H9 (cell line): ENCODE data around the gene SPAG5. TPM values are rescaled to one million over a fixed set of nuclear protein-coding genes. Genes with fewer than 3 reads are reported as not detected.

Experiments used
- DNase-seq: peaks from one replicate; pipeline ENCODE4 v3.0.0-alpha.2; 2017
- H2AFZ ChIP-seq: one replicate; pipeline ENCODE4 v1.6.1; 2013; ENCODE audit warnings: mild to moderate bottlenecking, low read length, control low read depth, moderate library complexity
- H2AK5ac ChIP-seq: 2 replicates; pipeline ENCODE4 v1.6.1; 2013; ENCODE audit warnings: low read length, control low read depth, mixed read lengths; ENCODE audit not compliant: insufficient read length
- H2BK120ac ChIP-seq: one replicate; pipeline ENCODE4 v1.6.1; 2013; ENCODE audit warnings: low read depth, mild to moderate bottlenecking, low read length, control low read depth, inconsistent platforms; ENCODE audit not compliant: poor library complexity, severe bottlenecking
- H2BK12ac ChIP-seq: 2 replicates; pipeline ENCODE4 v1.6.1; 2013; ENCODE audit warnings: low read length, control low read depth, mixed read lengths, low read depth; ENCODE audit not compliant: insufficient read length
- H2BK15ac ChIP-seq: 2 replicates; pipeline ENCODE4 v1.6.1; 2013; ENCODE audit warnings: low read depth, low read length, control low read depth
- H2BK20ac ChIP-seq: one replicate; pipeline ENCODE4 v1.6.1; 2013; ENCODE audit warnings: low read depth, mild to moderate bottlenecking, low read length, control low read depth, inconsistent platforms; ENCODE audit not compliant: poor library complexity, severe bottlenecking
- H2BK5ac ChIP-seq: 2 replicates; pipeline ENCODE4 v1.6.1; 2013; ENCODE audit warnings: low read length, control low read depth, mixed read lengths; ENCODE audit not compliant: insufficient read length
- H3K14ac ChIP-seq: 2 replicates; pipeline ENCODE4 v1.6.1; 2013; ENCODE audit warnings: low read length, control low read depth; ENCODE audit not compliant: insufficient read depth
- H3K18ac ChIP-seq: 2 replicates; pipeline ENCODE4 v1.6.1; 2013; ENCODE audit warnings: low read depth, mild to moderate bottlenecking, mixed read lengths, low read length, control low read depth; ENCODE audit not compliant: insufficient read length
- H3K23ac ChIP-seq: 2 replicates; pipeline ENCODE4 v1.6.1; 2013; ENCODE audit warnings: low read length, control low read depth, mixed read lengths, low read depth; ENCODE audit not compliant: insufficient read length
- H3K23me2 ChIP-seq: 2 replicates; pipeline ENCODE4 v1.6.1; 2013; ENCODE audit warnings: low read depth, mild to moderate bottlenecking, mixed read lengths, low read length, control low read depth; ENCODE audit not compliant: insufficient read length, poor library complexity, severe bottlenecking
- H3K27ac ChIP-seq: 2 replicates; pipeline ENCODE4 v1.5.1; 2013; ENCODE audit warnings: low read length, control low read depth, mixed read lengths, low read depth; ENCODE audit not compliant: insufficient read length
- H3K27me3 ChIP-seq: 2 replicates; pipeline ENCODE4 v1.6.1; 2013; ENCODE audit warnings: low read length, control low read depth, inconsistent platforms; ENCODE audit not compliant: insufficient read depth
- H3K4ac ChIP-seq: 2 replicates; pipeline ENCODE4 v1.6.1; 2013; ENCODE audit warnings: low read depth, mild to moderate bottlenecking, control low read depth, inconsistent platforms, low read length, moderate library complexity
- H3K4me1 ChIP-seq: 2 replicates; pipeline ENCODE4 v1.6.1; 2013; ENCODE audit warnings: low read length, control low read depth, inconsistent platforms; ENCODE audit not compliant: insufficient read depth
- H3K4me2 ChIP-seq: 2 replicates; pipeline ENCODE4 v1.6.1; 2013; ENCODE audit warnings: low read length, control low read depth, mixed read lengths; ENCODE audit not compliant: insufficient read length, insufficient read depth
- H3K56ac ChIP-seq: 2 replicates; pipeline ENCODE4 v1.6.1; 2013; ENCODE audit warnings: low read depth, mild to moderate bottlenecking, mixed read lengths, low read length, control low read depth; ENCODE audit not compliant: insufficient read length
- H3K79me1 ChIP-seq: 2 replicates; pipeline ENCODE4 v1.6.1; 2013; ENCODE audit warnings: low read depth, mild to moderate bottlenecking, moderate library complexity, low read length, control low read depth, inconsistent platforms; ENCODE audit not compliant: insufficient read depth, poor library complexity, severe bottlenecking
- H3K79me2 ChIP-seq: 2 replicates; pipeline ENCODE4 v1.6.1; 2013; ENCODE audit warnings: low read length, control low read depth, inconsistent platforms; ENCODE audit not compliant: insufficient read depth
- H3K9ac ChIP-seq: 2 replicates; pipeline ENCODE4 v1.6.1; 2013; ENCODE audit warnings: low read length, control low read depth, mixed read lengths; ENCODE audit not compliant: insufficient read length; ENCODE audit errors: extremely low read depth
- H3K9me3 ChIP-seq: one replicate; pipeline ENCODE4 v1.6.1; 2013; ENCODE audit warnings: low read depth, low read length, inconsistent platforms; ENCODE audit not compliant: control insufficient read depth
- H3T11ph ChIP-seq: one replicate; pipeline ENCODE4 v1.6.1; 2013; ENCODE audit warnings: mild to moderate bottlenecking, low read length, control low read depth, inconsistent platforms
- H4K20me1 ChIP-seq: one replicate; pipeline ENCODE4 v1.6.1; 2013; ENCODE audit not compliant: control insufficient read depth, insufficient read length, insufficient read depth
- H4K5ac ChIP-seq: 2 replicates; pipeline ENCODE4 v1.6.1; 2013; ENCODE audit warnings: low read depth, mild to moderate bottlenecking, mixed read lengths, low read length, control low read depth; ENCODE audit not compliant: insufficient read length
- H4K8ac ChIP-seq: replicated peaks from 2 replicates; pipeline ENCODE4 v1.6.1; 2013; ENCODE audit warnings: low read length, control low read depth, mixed read lengths, low read depth; ENCODE audit not compliant: insufficient read length
- H4K91ac ChIP-seq: 2 replicates; pipeline ENCODE4 v1.6.1; 2013; ENCODE audit warnings: low read depth, mild to moderate bottlenecking, moderate library complexity, mixed read lengths, low read length, control low read depth; ENCODE audit not compliant: insufficient read length
- H3K27ac Mint-ChIP-seq, 3 experiments: 2 replicates in 2 of 3; 3 replicates in 1 of 3; pipeline ENCODE4 v1.8.0; 2020 to 2021; ENCODE audit warnings: mixed read lengths in 3 of 3, mild to moderate bottlenecking in 1 of 3, moderate library complexity in 1 of 3
- H3K27me3 Mint-ChIP-seq: 2 replicates; pipeline ENCODE4 v1.8.0; 2021; ENCODE audit warnings: low read depth, mild to moderate bottlenecking, moderate library complexity, mixed read lengths
- H3K36me3 Mint-ChIP-seq, 3 experiments: 2 replicates in 2 of 3; 3 replicates in 1 of 3; pipeline ENCODE4 v1.8.0; 2020 to 2021; ENCODE audit warnings: low read depth in 3 of 3, mixed read lengths in 3 of 3; ENCODE audit not compliant: insufficient read depth in 1 of 3
- H3K4me1 Mint-ChIP-seq, 2 experiments: 2 replicates each; pipeline ENCODE4 v1.8.0; 2020; ENCODE audit warnings: mixed read lengths in 2 of 2
- H3K4me3 Mint-ChIP-seq, 2 experiments: 2 replicates in 1 of 2; 3 replicates in 1 of 2; pipeline ENCODE4 v1.8.0; 2020 to 2021; ENCODE audit warnings: mild to moderate bottlenecking in 2 of 2, mixed read lengths in 2 of 2, moderate library complexity in 1 of 2
- H3K9me3 Mint-ChIP-seq, 2 experiments: 2 replicates in 1 of 2; 3 replicates in 1 of 2; pipeline ENCODE4 v1.8.0; 2020; ENCODE audit warnings: mild to moderate bottlenecking in 2 of 2, mixed read lengths in 2 of 2, moderate library complexity in 1 of 2
- WGBS: extraction: QIAGEN DNeasy Blood & Tissue Kit; methylation state at CpG from one replicate; pipeline ENCODE4 v1.1.7; 2013; ENCODE audit warnings: missing lambda C conversion rate, low lambda C conversion rate, mixed read lengths; ENCODE audit not compliant: insufficient read length; ENCODE audit errors: extremely low coverage; 5-methylcytosine and 5-hydroxymethylcytosine counted together
- total RNA-seq: library from RNA; stranded (reverse); gene quantifications from 2 replicates; pipeline ENCODE4 v1.2.1, GENCODE V29; 2021
- TF ChIP-seq, protein P1 (sequence below): fragments of 200-600 bp; sonication (generic); conservative IDR thresholded peaks from 3 replicates; pipeline ENCODE4 v1.8.0; 2021; ENCODE audit warnings: antibody characterized with exemption, mild to moderate bottlenecking

SPAG5 gene
- total RNA-seq, 1 experiment from 2014 or later: 122 TPM

DNA sequence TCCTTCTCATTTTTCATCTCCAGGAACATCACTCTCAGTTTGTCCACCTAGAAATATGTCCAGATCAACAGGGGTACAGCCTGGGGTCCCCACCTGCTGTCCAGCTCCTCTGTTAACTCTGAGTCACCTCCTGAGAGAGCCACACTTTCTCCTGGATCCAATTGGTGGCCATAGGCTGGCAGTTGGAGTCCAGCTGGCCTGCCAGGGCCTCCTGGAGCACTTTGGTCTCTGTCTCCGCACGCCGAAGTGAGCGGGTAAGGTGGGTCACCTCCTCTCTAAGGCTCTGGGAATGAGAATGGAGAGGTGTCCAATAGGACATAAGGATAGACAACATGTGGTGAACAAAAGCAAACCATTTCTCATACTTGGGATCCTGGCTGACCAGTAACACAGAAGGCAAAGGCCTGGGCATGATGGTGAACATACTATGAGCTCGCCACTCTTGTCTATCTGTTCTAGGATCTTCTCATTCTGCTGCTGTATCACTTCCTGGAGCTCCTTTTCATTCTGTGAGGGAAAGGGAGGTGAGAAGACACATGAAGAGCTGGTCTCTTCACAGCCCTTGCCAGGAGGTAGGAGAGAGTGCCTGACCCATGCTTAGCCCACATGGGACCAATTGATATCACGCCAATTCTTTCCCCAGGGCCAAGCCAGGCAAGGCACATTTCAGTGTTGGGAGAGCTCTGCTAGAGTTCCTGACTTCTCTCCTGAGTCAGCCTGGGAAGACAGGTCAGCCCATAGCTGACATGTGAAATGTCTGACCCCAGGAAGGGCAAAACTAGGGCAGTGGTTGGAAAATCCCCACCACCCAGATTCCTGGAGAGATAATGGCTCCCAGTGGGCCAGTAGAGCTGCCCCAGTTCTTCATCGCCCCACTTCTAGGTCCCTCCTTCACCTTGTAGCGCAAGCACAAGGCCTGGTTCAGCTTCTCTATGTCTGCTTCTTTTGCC lies 20.3 kb downstream of the SPAG5 start:
- H3K4me2 ChIP-seq: no peak overlapping the region
- H2BK12ac ChIP-seq: no peak overlapping the region
- no peaks in the 10 kb centered on the region for H3K23me2 ChIP-seq
- TF ChIP-seq, protein P1, sequence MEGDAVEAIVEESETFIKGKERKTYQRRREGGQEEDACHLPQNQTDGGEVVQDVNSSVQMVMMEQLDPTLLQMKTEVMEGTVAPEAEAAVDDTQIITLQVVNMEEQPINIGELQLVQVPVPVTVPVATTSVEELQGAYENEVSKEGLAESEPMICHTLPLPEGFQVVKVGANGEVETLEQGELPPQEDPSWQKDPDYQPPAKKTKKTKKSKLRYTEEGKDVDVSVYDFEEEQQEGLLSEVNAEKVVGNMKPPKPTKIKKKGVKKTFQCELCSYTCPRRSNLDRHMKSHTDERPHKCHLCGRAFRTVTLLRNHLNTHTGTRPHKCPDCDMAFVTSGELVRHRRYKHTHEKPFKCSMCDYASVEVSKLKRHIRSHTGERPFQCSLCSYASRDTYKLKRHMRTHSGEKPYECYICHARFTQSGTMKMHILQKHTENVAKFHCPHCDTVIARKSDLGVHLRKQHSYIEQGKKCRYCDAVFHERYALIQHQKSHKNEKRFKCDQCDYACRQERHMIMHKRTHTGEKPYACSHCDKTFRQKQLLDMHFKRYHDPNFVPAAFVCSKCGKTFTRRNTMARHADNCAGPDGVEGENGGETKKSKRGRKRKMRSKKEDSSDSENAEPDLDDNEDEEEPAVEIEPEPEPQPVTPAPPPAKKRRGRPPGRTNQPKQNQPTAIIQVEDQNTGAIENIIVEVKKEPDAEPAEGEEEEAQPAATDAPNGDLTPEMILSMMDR: no peak
- no peak overlapping the region for H2AK5ac ChIP-seq
- no peaks in the 10 kb centered on the region for H3K9me3 ChIP-seq
- no peak overlapping the region for H3K56ac ChIP-seq
- Mint-ChIP-seq H3K4me1 (peaks cover 12 to 15% of the 10 kb centered on the region in 2 experiments), H3K4me3 (no peak overlapping the region), H3K36me3 (peaks cover 27 to 53% (median 49%) of the 10 kb centered on the region in 3 experiments; a peak in 6 of 7 replicates), H3K27me3 (no peaks in the 10 kb centered on the region), H3K9me3 (no peaks in the 10 kb centered on the region), H3K27ac (no peak overlapping the region)
- no peak overlapping the region for H2BK120ac ChIP-seq
- H3T11ph ChIP-seq: no peak overlapping the region
- H3K9ac ChIP-seq: no peak overlapping the region
- no peak overlapping the region for H3K4ac ChIP-seq
- no peak overlapping the region for H4K8ac ChIP-seq
- no peak overlapping the region for H3K27ac ChIP-seq
- no CpG with 5 or more reads among the region's 8 CpGs for WGBS
- no peak for DNase-seq
- no peaks in the 10 kb centered on the region for H3K27me3 ChIP-seq
- no peak overlapping the region for H4K5ac ChIP-seq
- H3K79me1 ChIP-seq: no peaks in the 10 kb centered on the region
- no peak overlapping the region for H3K23ac ChIP-seq
- no peak overlapping the region for H2BK15ac ChIP-seq
- H2AFZ ChIP-seq: no peak overlapping the region
- H4K20me1 ChIP-seq: peaks cover 2% of the 10 kb centered on the region
- H3K79me2 ChIP-seq: no peaks in the 10 kb centered on the region
- H3K18ac ChIP-seq: no peak overlapping the region
- H3K14ac ChIP-seq: no peak overlapping the region
- no peak overlapping the region for H4K91ac ChIP-seq
- no peak overlapping the region for H2BK5ac ChIP-seq
- no peaks in the 10 kb centered on the region for H3K4me1 ChIP-seq
- H2BK20ac ChIP-seq: no peak overlapping the region
